Transverse colon (tissue), 4 donors: ENCODE data around the gene CEP192. TPM values are rescaled to one million over a fixed set of nuclear protein-coding genes. Genes with fewer than 3 reads are reported as not detected.

Source experiments
- DNase-seq: peaks from one replicate; pipeline ENCODE4 v3.0.0-alpha.2; 2019
- H3K27ac ChIP-seq, 4 donors: fragments of 200-600 bp; sonication (generic); 2 replicates each; pipeline ENCODE4 v1.5.1; 2016 to 2018; ENCODE audit warnings: inconsistent platforms in 4 of 4
- H3K27me3 ChIP-seq: fragments of 200-600 bp; sonication (generic); 2 replicates; pipeline ENCODE4 v1.5.1; 2017; ENCODE audit warnings: inconsistent platforms
- H3K36me3 ChIP-seq, 4 donors: fragments of 200-600 bp; sonication (generic); 2 replicates each; pipeline ENCODE4 v1.5.1; 2017 to 2019; ENCODE audit warnings: inconsistent platforms in 4 of 4
- H3K4me1 ChIP-seq, 4 donors: fragments of 200-600 bp; sonication (generic); 2 replicates each; pipeline ENCODE4 v1.5.1; 2017 to 2020; ENCODE audit warnings: inconsistent platforms in 4 of 4
- H3K4me3 ChIP-seq, 4 donors: fragments of 200-600 bp; sonication (generic); 1 replicate in 1 of 4; 2 replicates in 3 of 4; pipeline versions ENCODE4 v1.5.1 to v1.6.1; 2017 to 2019; ENCODE audit warnings: inconsistent platforms in 4 of 4
- H3K9me3 ChIP-seq, 2 donors: fragments of 200-600 bp; sonication (generic); 2 replicates each; pipeline ENCODE4 v1.5.1; 2017 to 2019; ENCODE audit warnings: inconsistent platforms in 2 of 2
- EP300 ChIP-seq: sonication (generic); formaldehyde crosslinking; IDR thresholded peaks from one replicate; pipeline ENCODE4 v1.6.1; 2017; ENCODE audit warnings: antibody characterized with exemption, low read depth
- POLR2A ChIP-seq: fragments of 450-650 bp; IDR thresholded peaks from one replicate; pipeline ENCODE4 v1.6.1; 2016; ENCODE audit warnings: antibody characterized with exemption, mild to moderate bottlenecking, moderate library complexity
- POLR2AphosphoS5 ChIP-seq, 3 donors: sonication (generic); formaldehyde crosslinking; IDR thresholded peaks; one replicate each; pipeline ENCODE4 v1.6.1; 2016; ENCODE audit warnings: antibody characterized with exemption in 3 of 3
- WGBS, 2 donors: methylation state at CpG; one replicate each; pipeline ENCODE4 v1.1.5; 2018; ENCODE audit warnings: low coverage in 1 of 2; 5-methylcytosine and 5-hydroxymethylcytosine counted together
- in situ Hi-C, 4 donors: fragments of 200-750 bp; cut with MboI; loops; one replicate each; pipeline versions ENCODE4 v1.15.0 to v1.15.1; 2017; ENCODE audit warnings: low sequenced_read_pairs in 3 of 4, low pct_ligation_motif_present in 1 of 4, low pct_unique_long_range_greater_than_20kb in 1 of 4
- intact Hi-C: fragments of 100-400 bp; cut with DNase I; formaldehyde crosslinking; loops from one replicate; pipeline ENCODE4 v1.15.1; 2023; ENCODE audit warnings: low total_unique reads
- total RNA-seq, 4 donors: library from RNA; depleted of rRNA; stranded (reverse); fragments of >200 nt; gene quantifications; one replicate each; pipeline ENCODE4 v1.1.0, GENCODE V29; 2016
- TF ChIP-seq, protein P1 (sequence below), 5 experiments: fragments of 200-600 bp in 3 of 5; fragments of 450-650 bp in 2 of 5; sonication (generic) in 3 of 5; IDR thresholded peaks; 1 replicate in 2 of 5; 2 replicates in 3 of 5; pipeline ENCODE4 v1.5.1; 2016 to 2017; ENCODE audit warnings: antibody characterized with exemption in 5 of 5, inconsistent platforms in 3 of 5, mild to moderate bottlenecking in 2 of 5, moderate library complexity in 1 of 5

The CEP192 gene
- total RNA-seq, 4 donors from 2014 or later = 21.3 to 40.0 (median 34.1) TPM

DNA sequence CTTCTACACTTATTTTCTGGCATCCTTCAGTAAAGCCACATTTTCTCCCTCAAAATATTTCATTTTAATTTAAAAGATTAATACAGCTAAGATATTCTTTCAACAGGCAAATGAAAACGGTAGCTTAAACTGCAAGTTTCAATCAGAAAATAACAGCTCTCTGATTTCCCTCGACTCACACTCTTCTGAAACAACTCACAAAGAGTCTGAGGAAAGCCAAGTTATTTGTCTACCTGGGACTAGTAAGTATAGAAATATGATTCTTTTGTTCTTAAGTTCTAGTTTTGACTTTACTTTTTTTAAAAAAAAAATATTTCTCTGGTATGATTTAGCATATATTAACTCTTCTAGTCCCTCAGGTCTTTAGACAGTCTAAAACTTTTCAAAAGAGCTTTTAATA is 27.2 kb downstream of the CEP192 start:
- TF ChIP-seq POLR2AphosphoS5 (IDR thresholded peaks at IDR 0.05) (no peak), EP300 (no peak), POLR2A (no peak)
- TF ChIP-seq, protein P1, sequence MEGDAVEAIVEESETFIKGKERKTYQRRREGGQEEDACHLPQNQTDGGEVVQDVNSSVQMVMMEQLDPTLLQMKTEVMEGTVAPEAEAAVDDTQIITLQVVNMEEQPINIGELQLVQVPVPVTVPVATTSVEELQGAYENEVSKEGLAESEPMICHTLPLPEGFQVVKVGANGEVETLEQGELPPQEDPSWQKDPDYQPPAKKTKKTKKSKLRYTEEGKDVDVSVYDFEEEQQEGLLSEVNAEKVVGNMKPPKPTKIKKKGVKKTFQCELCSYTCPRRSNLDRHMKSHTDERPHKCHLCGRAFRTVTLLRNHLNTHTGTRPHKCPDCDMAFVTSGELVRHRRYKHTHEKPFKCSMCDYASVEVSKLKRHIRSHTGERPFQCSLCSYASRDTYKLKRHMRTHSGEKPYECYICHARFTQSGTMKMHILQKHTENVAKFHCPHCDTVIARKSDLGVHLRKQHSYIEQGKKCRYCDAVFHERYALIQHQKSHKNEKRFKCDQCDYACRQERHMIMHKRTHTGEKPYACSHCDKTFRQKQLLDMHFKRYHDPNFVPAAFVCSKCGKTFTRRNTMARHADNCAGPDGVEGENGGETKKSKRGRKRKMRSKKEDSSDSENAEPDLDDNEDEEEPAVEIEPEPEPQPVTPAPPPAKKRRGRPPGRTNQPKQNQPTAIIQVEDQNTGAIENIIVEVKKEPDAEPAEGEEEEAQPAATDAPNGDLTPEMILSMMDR (IDR thresholded peaks at IDR 0.05) = no peak
- WGBS, 2 donors = 70 to 80% methylated on average over 2 of the region's 2 CpGs
- intact Hi-C loops = no loop called here
- Histone ChIP-seq H3K4me3 (no peak overlapping the region), H3K27ac (no peak overlapping the region), H3K36me3 (peaks cover 0 to 63% (median 28%) of the 10 kb centered on the region in 4 donors), H3K4me1 (no peaks in the 10 kb centered on the region), H3K9me3 (peaks cover 4 to 8% of the 10 kb centered on the region in 2 donors), H3K27me3 (no peaks in the 10 kb centered on the region)
- DNase-seq = no peak
- in situ Hi-C loops = no loop called here

DNA sequence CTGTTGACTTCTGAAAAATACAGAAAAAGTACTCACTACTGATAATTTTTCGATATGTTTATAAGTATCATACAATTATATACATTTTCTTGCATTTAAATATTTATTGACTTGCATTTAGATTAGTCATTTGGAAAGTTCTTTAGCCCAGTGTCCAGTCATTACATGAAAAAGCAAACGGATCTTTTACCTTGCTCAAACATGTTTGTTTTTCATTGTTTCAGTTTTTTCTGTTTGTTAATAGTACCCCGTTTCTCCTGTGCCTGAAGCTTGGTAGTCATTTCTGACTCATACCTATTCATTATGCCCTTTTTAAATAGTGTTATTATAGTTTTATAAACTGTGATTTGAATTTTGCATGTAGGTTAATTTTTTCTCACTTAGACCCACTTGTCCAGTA is 28.1 kb downstream of the CEP192 start:
- no peak overlapping the region for H3K4me3 ChIP-seq
- 71 to 73% methylated on average over 3 of the region's 3 CpGs for WGBS, 2 donors
- H3K27me3 ChIP-seq = no peaks in the 10 kb centered on the region
- H3K4me1 ChIP-seq = no peaks in the 10 kb centered on the region
- in situ Hi-C loops = no loop called here
- peaks cover 4 to 8% of the 10 kb centered on the region in 2 donors for H3K9me3 ChIP-seq
- no peak overlapping the region for H3K27ac ChIP-seq
- no peak for DNase-seq
- no peak for TF ChIP-seq EP300
- TF ChIP-seq, protein P1 (IDR thresholded peaks at IDR 0.05) = no peak
- no peak for TF ChIP-seq POLR2A
- H3K36me3 ChIP-seq = peaks cover 0 to 63% (median 31%) of the 10 kb centered on the region in 4 donors
- intact Hi-C loops = no loop called here

DNA sequence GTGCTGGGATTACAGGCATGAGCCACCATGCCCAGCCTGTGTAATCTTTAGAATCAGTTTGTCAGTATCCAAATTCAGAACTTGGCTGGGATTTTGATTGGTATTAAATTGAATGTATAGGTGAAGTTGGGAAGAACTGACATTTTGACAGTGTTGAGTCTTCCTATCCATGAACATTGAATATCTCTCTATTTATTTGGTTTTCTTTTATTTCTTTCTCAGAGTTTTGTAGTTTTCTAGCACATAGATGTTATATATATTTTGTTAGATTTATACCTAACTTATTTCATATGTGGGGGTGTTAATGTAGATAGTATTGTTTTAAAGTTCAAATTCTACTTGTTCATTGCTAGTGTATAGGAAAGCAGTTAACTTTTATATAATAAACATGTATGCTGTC is 31.5 kb downstream of the CEP192 start:
- no peak overlapping the region for H3K4me3 ChIP-seq
- peaks cover 4 to 8% of the 10 kb centered on the region in 2 donors for H3K9me3 ChIP-seq
- H3K4me1 ChIP-seq = no peaks in the 10 kb centered on the region
- peaks cover 0 to 53% (median 22%) of the 10 kb centered on the region in 4 donors for H3K36me3 ChIP-seq
- in situ Hi-C loops (no loop called here), intact Hi-C loops (no loop called here)
- H3K27ac ChIP-seq = no peak overlapping the region
- no peak for DNase-seq
- TF ChIP-seq, protein P1 (IDR thresholded peaks at IDR 0.05) = no peak
- no peak for TF ChIP-seq POLR2A
- TF ChIP-seq POLR2AphosphoS5 (IDR thresholded peaks at IDR 0.05) = no peak
- TF ChIP-seq EP300 = no peak
- H3K27me3 ChIP-seq = no peaks in the 10 kb centered on the region

DNA sequence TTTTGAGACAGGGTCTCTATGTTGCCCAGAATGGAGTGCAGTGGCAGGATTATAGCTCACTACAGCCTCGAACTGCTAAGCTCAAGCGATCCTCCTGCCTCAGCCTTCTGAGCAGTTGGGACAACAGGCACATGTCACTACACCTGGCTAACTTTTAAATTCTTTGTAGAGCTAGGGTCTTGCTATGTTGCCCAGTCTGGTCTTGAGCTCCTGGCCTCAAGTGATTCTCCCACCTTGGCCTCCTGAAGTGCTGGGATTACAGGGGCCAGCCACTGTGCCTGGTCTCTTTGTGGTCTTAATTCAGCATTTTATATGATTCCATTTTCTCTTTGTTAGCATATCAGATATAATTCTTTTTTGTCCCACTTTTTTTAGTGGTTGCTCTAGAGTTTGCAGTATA is 34.1 kb downstream of the CEP192 start:
- Histone ChIP-seq H3K27me3 (no peaks in the 10 kb centered on the region), H3K9me3 (peaks cover 4 to 8% of the 10 kb centered on the region in 2 donors), H3K4me1 (no peaks in the 10 kb centered on the region), H3K4me3 (no peak overlapping the region), H3K27ac (no peak overlapping the region), H3K36me3 (peaks cover 0 to 43% (median 20%) of the 10 kb centered on the region in 4 donors)
- intact Hi-C loops (no loop called here), in situ Hi-C loops (loop anchor here in 1 of 4 donors (25.0 kb wide), 1 partner anchor 137 kb away; no protein-coding TSS in a partner anchor)
- 100% methylated on average over 2 of the region's 2 CpGs; no CpG with 5 or more reads in 1 of the 2 donors for WGBS, 2 donors
- DNase-seq = no peak
- no peak for TF ChIP-seq POLR2A
- TF ChIP-seq POLR2AphosphoS5 (IDR thresholded peaks at IDR 0.05) = no peak
- TF ChIP-seq, protein P1 (IDR thresholded peaks at IDR 0.05) = no peak
- TF ChIP-seq EP300 = no peak
